ENCODE measurements around the gene CCL2.

The CCL2 gene

DNA sequence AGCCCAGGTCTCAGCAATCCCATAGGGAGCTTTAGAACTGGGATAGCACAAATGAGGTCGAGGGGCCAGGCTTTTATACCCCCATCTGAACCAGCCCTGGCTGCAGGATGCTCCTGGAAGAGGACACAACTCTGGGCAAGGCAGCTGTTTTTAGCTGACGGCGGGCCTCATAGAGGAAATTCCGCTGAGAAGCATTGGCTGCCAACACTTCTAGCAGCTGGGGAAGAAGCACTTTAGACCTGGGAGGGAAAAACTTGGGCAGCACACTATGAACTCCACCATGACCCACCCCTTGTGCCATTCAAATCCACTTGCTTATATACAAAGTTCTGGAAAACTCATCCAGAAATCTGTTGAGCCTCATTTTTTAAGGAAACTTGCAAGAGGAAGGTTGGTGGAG lies 35.5 kb downstream of the CCL2 start:
- H3K27me3 ChIP-seq (ENCODE audit: control insufficient read depth in 2 of 2, insufficient read depth in 2 of 2, low read length in 2 of 2) = no peaks in the 10 kb centered on the region
- no peak overlapping the region for H3K4me3 ChIP-seq (ENCODE audit: low read length in 2 of 2)
- H3K9ac ChIP-seq (ENCODE audit: low read depth in 1 of 2, low read length in 2 of 2) = no peak overlapping the region
- no peak overlapping the region for H3K27ac ChIP-seq (ENCODE audit: low read depth in 2 of 2, low read length in 2 of 2)
- no peaks in the 10 kb centered on the region for H3K4me1 ChIP-seq (ENCODE audit: control insufficient read depth in 2 of 2, insufficient read depth in 2 of 2, low read length in 2 of 2)
- H3K36me3 ChIP-seq (ENCODE audit: control insufficient read depth in 2 of 2, insufficient read depth in 2 of 2, low read length in 2 of 2) = no peaks in the 10 kb centered on the region
- peaks cover 0 to 2% of the 10 kb centered on the region in 2 donors for H3K9me3 ChIP-seq (ENCODE audit: control insufficient read depth in 2 of 2, low read length in 2 of 2)

DNA sequence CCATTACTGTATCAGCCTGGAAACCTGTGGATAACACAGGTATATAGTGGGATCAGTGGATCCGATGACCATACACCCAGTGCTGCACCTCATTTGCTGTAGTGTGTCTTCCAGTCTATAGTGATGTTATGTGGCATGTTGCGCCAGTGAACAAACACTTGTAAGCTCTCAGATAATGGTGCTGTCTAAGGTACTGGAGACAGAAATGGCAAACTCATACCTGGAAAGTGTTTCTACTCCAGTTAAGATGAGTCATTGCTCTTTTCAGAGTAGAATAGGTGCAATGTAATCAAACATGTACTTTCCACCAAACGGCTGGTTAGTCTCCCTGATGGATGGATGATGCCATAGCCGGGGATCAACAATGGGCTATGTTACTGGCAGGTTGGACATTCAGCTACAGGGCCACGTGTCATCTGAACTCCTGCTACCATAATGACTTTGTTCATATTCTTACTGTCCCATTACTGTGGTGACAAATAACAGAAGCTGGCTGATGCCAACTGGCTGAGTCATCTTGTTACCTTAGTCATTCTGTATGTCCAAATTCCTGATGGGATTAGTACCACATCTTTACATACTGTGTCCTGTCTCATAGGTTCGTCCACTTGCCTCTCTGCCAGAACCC lies 36.8 kb downstream of the CCL2 start:
- H3K4me1 ChIP-seq (ENCODE audit: control insufficient read depth in 2 of 2, insufficient read depth in 2 of 2, low read length in 2 of 2) = no peaks in the 10 kb centered on the region

DNA sequence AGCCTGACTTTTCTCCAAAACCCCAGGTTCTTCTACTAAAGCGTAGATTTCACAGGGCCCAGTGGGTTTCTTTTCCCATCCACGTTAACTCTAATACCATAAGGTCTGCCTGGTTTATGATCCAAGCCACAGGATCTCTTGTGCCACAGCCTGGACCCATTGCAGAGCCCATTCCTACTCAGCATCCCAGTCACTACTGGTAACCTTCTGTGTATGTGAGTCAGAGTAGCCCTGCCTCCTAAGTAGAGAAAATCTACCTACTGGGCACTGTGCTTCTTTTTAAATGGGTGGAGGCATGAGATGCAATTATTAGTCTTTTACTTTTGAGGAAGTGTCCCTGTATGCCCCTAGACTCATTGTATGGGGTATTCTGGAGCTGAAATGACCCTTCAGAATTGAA lies 43.9 kb downstream of the CCL2 start:
- peaks cover 3% of the 10 kb centered on the region in 2 donors for H3K27me3 ChIP-seq (ENCODE audit: control insufficient read depth in 2 of 2, insufficient read depth in 2 of 2, low read length in 2 of 2)
- no peak overlapping the region for H3K9ac ChIP-seq (ENCODE audit: low read depth in 1 of 2, low read length in 2 of 2)
- H3K4me1 ChIP-seq (ENCODE audit: control insufficient read depth in 2 of 2, insufficient read depth in 2 of 2, low read length in 2 of 2) = peaks cover 0 to 4% of the 10 kb centered on the region in 2 donors
- no peaks in the 10 kb centered on the region for H3K9me3 ChIP-seq (ENCODE audit: control insufficient read depth in 2 of 2, low read length in 2 of 2)
- H3K36me3 ChIP-seq (ENCODE audit: control insufficient read depth in 2 of 2, insufficient read depth in 2 of 2, low read length in 2 of 2) = no peaks in the 10 kb centered on the region
- no peak overlapping the region for H3K27ac ChIP-seq (ENCODE audit: low read depth in 2 of 2, low read length in 2 of 2)
- no peak overlapping the region for H3K4me3 ChIP-seq (ENCODE audit: low read length in 2 of 2)

More for the DNA sequence above, 36.8 kb downstream of the CCL2 start:
- H3K4me3 ChIP-seq (ENCODE audit: low read length in 2 of 2) = no peak overlapping the region
- peaks cover 0 to 2% of the 10 kb centered on the region in 2 donors for H3K9me3 ChIP-seq (ENCODE audit: control insufficient read depth in 2 of 2, low read length in 2 of 2)
- no peak overlapping the region for H3K27ac ChIP-seq (ENCODE audit: low read depth in 2 of 2, low read length in 2 of 2)
- H3K36me3 ChIP-seq (ENCODE audit: control insufficient read depth in 2 of 2, insufficient read depth in 2 of 2, low read length in 2 of 2) = no peaks in the 10 kb centered on the region
- no peaks in the 10 kb centered on the region for H3K27me3 ChIP-seq (ENCODE audit: control insufficient read depth in 2 of 2, insufficient read depth in 2 of 2, low read length in 2 of 2)
- H3K9ac ChIP-seq (ENCODE audit: low read depth in 1 of 2, low read length in 2 of 2) = no peak overlapping the region

DNA sequence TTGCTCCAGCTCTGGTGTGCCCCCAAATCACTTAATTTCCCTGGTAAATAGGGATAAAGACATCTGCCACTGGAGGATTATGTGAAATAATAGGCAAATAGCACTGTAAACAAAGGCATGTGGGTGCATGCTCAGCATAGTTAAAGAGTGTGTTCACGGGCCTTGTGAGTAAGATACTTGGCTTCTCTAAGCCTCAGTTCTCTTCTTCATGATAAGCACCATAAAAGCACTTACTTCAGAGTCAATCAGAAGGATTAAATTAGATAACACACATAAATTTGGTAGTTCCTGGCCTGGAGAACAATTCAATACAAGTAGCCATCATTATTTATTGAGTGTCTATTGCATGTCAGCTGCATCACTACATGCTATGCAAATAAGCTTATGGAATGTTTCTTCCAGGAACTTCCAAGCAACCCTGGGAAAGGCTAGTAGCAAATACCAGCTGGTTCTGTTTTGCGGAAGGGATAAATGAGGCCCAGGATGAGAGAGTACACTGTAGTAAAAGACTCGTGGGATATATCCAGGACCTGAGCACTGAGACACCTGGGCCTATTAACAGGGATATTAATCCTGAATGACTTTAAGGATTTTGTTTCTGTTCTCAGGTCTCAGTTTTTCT lies 45.0 kb downstream of the CCL2 start:
- Histone ChIP-seq H3K9ac (ENCODE audit: low read depth in 1 of 2, low read length in 2 of 2) (no peak overlapping the region), H3K36me3 (ENCODE audit: control insufficient read depth in 2 of 2, insufficient read depth in 2 of 2, low read length in 2 of 2) (no peaks in the 10 kb centered on the region), H3K9me3 (ENCODE audit: control insufficient read depth in 2 of 2, low read length in 2 of 2) (no peaks in the 10 kb centered on the region), H3K4me1 (ENCODE audit: control insufficient read depth in 2 of 2, insufficient read depth in 2 of 2, low read length in 2 of 2) (peaks cover 0 to 4% of the 10 kb centered on the region in 2 donors), H3K27me3 (ENCODE audit: control insufficient read depth in 2 of 2, insufficient read depth in 2 of 2, low read length in 2 of 2) (peaks cover 3% of the 10 kb centered on the region in 2 donors), H3K27ac (ENCODE audit: low read depth in 2 of 2, low read length in 2 of 2) (no peak overlapping the region), H3K4me3 (ENCODE audit: low read length in 2 of 2) (no peak overlapping the region)

DNA sequence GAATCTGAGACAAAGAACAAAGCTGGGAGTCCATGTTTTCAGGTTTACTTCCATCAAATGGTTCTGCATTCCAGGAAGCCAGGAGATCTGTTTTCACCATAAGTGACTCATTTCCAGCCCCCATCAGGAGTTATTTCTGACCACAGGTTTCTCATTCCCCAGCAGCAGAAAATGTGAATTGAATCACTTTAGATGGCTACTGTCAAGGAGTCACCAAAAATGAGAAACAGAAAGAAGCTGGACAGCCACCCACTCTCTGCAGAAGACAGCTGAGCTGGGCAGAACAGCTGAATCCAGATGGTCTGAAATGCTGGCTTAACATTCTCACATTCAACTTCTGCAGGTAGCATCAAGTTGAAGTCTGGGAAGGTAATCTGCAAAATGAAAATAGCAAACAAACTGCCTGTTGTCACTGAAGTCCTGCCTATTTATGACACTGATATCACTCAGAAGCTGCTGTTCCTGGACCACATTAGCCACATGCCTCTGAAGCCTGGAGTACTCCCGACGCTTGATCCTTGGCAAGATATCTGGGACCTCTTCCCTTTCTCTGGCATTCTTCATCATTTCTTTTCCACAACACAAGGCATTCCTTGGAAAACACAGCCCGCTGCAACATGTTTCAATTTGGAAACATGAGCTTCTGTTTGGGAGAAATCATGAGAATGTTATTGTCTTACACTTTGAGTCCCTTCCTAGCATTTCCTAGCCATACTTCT lies 45.7 kb downstream of the CCL2 start:
- Histone ChIP-seq H3K9ac (ENCODE audit: low read depth in 1 of 2, low read length in 2 of 2) (no peak overlapping the region), H3K4me1 (ENCODE audit: control insufficient read depth in 2 of 2, insufficient read depth in 2 of 2, low read length in 2 of 2) (peaks cover 0 to 4% of the 10 kb centered on the region in 2 donors), H3K36me3 (ENCODE audit: control insufficient read depth in 2 of 2, insufficient read depth in 2 of 2, low read length in 2 of 2) (no peaks in the 10 kb centered on the region), H3K27ac (ENCODE audit: low read depth in 2 of 2, low read length in 2 of 2) (no peak overlapping the region), H3K27me3 (ENCODE audit: control insufficient read depth in 2 of 2, insufficient read depth in 2 of 2, low read length in 2 of 2) (peaks cover 3% of the 10 kb centered on the region in 2 donors), H3K9me3 (ENCODE audit: control insufficient read depth in 2 of 2, low read length in 2 of 2) (no peaks in the 10 kb centered on the region), H3K4me3 (ENCODE audit: low read length in 2 of 2) (no peak overlapping the region)

DNA sequence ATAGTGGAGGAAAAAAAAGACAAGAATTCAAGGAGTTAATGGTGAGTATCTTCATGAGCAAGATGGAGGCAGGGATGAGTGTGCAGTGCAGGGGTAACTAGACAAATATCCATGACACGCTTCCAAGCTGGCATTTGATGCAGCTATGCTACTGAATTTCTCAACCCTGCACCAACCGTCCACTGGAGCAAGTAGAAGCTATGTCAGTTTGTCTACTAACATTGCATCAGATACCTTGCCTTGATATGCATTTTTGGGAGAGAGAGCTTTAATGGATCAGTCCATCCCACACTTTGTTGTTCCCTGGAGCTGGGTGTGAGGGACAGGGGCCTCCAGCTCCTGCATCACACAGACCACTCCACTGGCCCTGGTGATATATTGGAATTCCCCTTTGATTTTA lies 46.9 kb downstream of the CCL2 start:
- H3K9me3 ChIP-seq (ENCODE audit: control insufficient read depth in 2 of 2, low read length in 2 of 2) = no peaks in the 10 kb centered on the region
- H3K9ac ChIP-seq (ENCODE audit: low read depth in 1 of 2, low read length in 2 of 2) = no peak overlapping the region
- peaks cover 0 to 4% of the 10 kb centered on the region in 2 donors for H3K4me1 ChIP-seq (ENCODE audit: control insufficient read depth in 2 of 2, insufficient read depth in 2 of 2, low read length in 2 of 2)
- H3K27me3 ChIP-seq (ENCODE audit: control insufficient read depth in 2 of 2, insufficient read depth in 2 of 2, low read length in 2 of 2) = peaks cover 3% of the 10 kb centered on the region in 2 donors
- H3K4me3 ChIP-seq (ENCODE audit: low read length in 2 of 2) = no peak overlapping the region
- H3K27ac ChIP-seq (ENCODE audit: low read depth in 2 of 2, low read length in 2 of 2) = no peak overlapping the region
- no peaks in the 10 kb centered on the region for H3K36me3 ChIP-seq (ENCODE audit: control insufficient read depth in 2 of 2, insufficient read depth in 2 of 2, low read length in 2 of 2)

DNA sequence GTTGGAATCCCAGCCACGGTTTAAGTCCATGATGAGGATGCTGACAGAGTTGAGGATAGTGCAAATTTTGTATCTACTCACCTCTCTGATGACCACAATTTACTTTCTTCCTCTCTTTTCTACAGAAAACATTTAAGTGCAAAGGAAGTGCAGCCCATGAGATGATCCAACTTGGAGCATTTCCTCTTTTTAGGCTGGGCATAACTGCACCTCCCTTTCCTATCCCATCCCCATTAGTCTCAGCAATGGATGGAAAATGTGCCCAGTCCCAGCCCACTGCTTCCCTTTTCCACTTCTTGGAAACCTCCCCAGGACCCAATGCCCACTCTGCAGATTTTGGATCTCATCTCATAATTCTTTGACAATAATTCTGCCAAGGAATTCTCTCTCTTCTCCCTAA lies 47.6 kb downstream of the CCL2 start:
- Histone ChIP-seq H3K27me3 (ENCODE audit: control insufficient read depth in 2 of 2, insufficient read depth in 2 of 2, low read length in 2 of 2) (peaks cover 3% of the 10 kb centered on the region in 2 donors), H3K9ac (ENCODE audit: low read depth in 1 of 2, low read length in 2 of 2) (no peak overlapping the region), H3K36me3 (ENCODE audit: control insufficient read depth in 2 of 2, insufficient read depth in 2 of 2, low read length in 2 of 2) (no peaks in the 10 kb centered on the region), H3K4me1 (ENCODE audit: control insufficient read depth in 2 of 2, insufficient read depth in 2 of 2, low read length in 2 of 2) (peaks cover 0 to 4% of the 10 kb centered on the region in 2 donors), H3K4me3 (ENCODE audit: low read length in 2 of 2) (no peak overlapping the region), H3K9me3 (ENCODE audit: control insufficient read depth in 2 of 2, low read length in 2 of 2) (no peaks in the 10 kb centered on the region), H3K27ac (ENCODE audit: low read depth in 2 of 2, low read length in 2 of 2) (no peak overlapping the region)

DNA sequence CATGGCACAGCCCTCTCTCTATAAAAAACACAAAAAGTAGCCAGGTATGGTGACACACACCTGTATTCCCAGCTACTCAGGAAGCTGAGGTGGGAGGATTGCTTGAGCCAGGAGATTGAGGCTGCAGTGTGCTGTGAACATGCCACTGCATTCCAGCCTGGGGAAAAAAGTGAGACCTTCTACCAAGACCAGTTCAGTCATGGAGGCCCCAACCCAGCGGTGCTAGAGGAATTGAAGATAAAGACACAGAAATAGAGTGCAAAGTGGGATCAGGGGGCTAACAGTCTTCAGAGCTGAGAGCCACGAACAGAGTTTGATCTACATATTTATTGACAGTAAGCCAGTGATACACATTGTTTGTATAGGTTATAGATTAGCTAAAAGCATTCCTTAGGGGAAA lies 48.5 kb downstream of the CCL2 start:
- peaks cover 0 to 4% of the 10 kb centered on the region in 2 donors for H3K4me1 ChIP-seq (ENCODE audit: control insufficient read depth in 2 of 2, insufficient read depth in 2 of 2, low read length in 2 of 2)
- H3K27ac ChIP-seq (ENCODE audit: low read depth in 2 of 2, low read length in 2 of 2) = no peak overlapping the region
- H3K9me3 ChIP-seq (ENCODE audit: control insufficient read depth in 2 of 2, low read length in 2 of 2) = no peaks in the 10 kb centered on the region
- H3K36me3 ChIP-seq (ENCODE audit: control insufficient read depth in 2 of 2, insufficient read depth in 2 of 2, low read length in 2 of 2) = no peaks in the 10 kb centered on the region
- no peak overlapping the region for H3K4me3 ChIP-seq (ENCODE audit: low read length in 2 of 2)
- H3K27me3 ChIP-seq (ENCODE audit: control insufficient read depth in 2 of 2, insufficient read depth in 2 of 2, low read length in 2 of 2) = peaks cover 1 to 3% of the 10 kb centered on the region in 2 donors
- no peak overlapping the region for H3K9ac ChIP-seq (ENCODE audit: low read depth in 1 of 2, low read length in 2 of 2)

DNA sequence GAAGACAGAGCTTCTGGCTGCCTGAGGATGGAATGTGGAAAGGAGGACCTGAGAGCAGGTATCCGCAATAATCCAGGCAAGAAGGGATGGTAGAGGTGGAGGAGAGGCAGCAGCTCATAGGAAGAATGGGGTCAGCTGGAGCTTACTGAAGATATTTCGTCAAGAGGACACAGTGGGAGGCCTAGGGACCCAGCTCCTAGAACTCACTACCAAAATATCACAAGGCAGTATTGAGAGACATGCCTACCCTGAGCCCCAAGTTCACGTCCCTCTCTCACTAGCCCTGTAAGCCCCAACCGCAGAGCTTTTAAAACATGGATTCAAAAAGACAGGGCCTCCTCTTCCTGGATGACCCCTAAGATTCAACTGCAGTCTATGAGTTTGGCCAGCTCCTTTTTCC lies 50.0 kb downstream of the CCL2 start:
- H3K4me3 ChIP-seq (ENCODE audit: low read length in 2 of 2) = no peak overlapping the region
- H3K27ac ChIP-seq (ENCODE audit: low read depth in 2 of 2, low read length in 2 of 2) = no peak overlapping the region
- H3K4me1 ChIP-seq (ENCODE audit: control insufficient read depth in 2 of 2, insufficient read depth in 2 of 2, low read length in 2 of 2) = peaks cover 0 to 4% of the 10 kb centered on the region in 2 donors
- no peaks in the 10 kb centered on the region for H3K36me3 ChIP-seq (ENCODE audit: control insufficient read depth in 2 of 2, insufficient read depth in 2 of 2, low read length in 2 of 2)
- H3K27me3 ChIP-seq (ENCODE audit: control insufficient read depth in 2 of 2, insufficient read depth in 2 of 2, low read length in 2 of 2) = no peaks in the 10 kb centered on the region
- H3K9me3 ChIP-seq (ENCODE audit: control insufficient read depth in 2 of 2, low read length in 2 of 2) = no peaks in the 10 kb centered on the region
- no peak overlapping the region for H3K9ac ChIP-seq (ENCODE audit: low read depth in 1 of 2, low read length in 2 of 2)

DNA sequence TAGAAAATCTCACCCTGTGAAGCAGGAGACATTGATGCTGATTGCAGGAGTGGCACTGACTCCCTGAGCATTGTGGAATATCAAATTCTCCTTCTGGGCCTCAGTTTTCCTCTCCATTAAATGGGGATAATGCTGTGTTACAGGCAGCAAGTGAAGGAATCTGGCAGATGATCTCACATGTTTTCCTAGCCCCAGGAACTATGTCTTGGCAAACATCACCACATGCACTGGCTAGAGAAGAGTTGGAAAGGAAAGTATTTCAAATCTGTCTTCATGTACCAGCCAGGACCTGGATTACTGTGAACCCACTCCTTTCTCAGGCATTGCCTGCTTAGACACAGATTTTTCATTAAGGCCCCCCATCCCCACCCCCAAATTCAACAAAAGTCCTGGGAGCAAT lies 50.5 kb downstream of the CCL2 start:
- Histone ChIP-seq H3K4me1 (ENCODE audit: control insufficient read depth in 2 of 2, insufficient read depth in 2 of 2, low read length in 2 of 2) (peaks cover 0 to 4% of the 10 kb centered on the region in 2 donors), H3K27me3 (ENCODE audit: control insufficient read depth in 2 of 2, insufficient read depth in 2 of 2, low read length in 2 of 2) (no peaks in the 10 kb centered on the region), H3K9me3 (ENCODE audit: control insufficient read depth in 2 of 2, low read length in 2 of 2) (no peaks in the 10 kb centered on the region), H3K9ac (ENCODE audit: low read depth in 1 of 2, low read length in 2 of 2) (no peak overlapping the region), H3K27ac (ENCODE audit: low read depth in 2 of 2, low read length in 2 of 2) (no peak overlapping the region), H3K36me3 (ENCODE audit: control insufficient read depth in 2 of 2, insufficient read depth in 2 of 2, low read length in 2 of 2) (no peaks in the 10 kb centered on the region), H3K4me3 (ENCODE audit: low read length in 2 of 2) (no peak overlapping the region)
